ENCODE results near the gene TXNRD2.

DNA sequence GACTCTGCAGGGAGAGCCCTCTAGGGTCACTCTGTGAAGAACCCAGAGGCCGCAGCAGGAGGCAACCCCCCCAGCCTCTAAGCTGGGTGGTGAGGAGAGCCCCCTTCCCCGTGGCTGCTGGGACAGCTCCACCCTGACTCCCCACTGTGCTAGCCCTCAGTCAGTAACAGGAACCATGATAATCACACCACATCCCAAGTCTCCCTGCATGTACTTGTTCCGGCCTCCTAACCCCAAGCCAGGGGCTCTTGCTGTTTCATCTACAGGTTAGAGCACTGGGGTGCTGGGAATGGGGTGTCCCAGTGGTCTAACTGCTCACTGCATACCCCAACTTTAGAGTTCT is 48.1 kb upstream of the TXNRD2 start:
- TF ChIP-seq YY1 (IDR thresholded peaks at IDR 0.05; ENCODE audit: insufficient read depth, insufficient read length) = no peak
- no peak for TF ChIP-seq ZNF274 (IDR thresholded peaks at IDR 0.05; ENCODE audit: low read depth, low read length)

Data from NT2/D1 (cell line).